Activated B cell treated with CpG ODN at 0.5 μM for 24 hours (primary cell): ENCODE results near the gene SLC32A1. TPM values are rescaled to one million over a fixed set of nuclear protein-coding genes. Genes with fewer than 3 reads are reported as not detected.

Experiments
- ATAC-seq: fragments of 200-7000 bp; cut with Tn5 transposase; one replicate; pipeline ENCODE4 v1.10.0; 2021; ENCODE audit warnings: low read depth, mild to moderate bottlenecking, moderate library complexity
- CTCF ChIA-PET: fragments of 350-600 bp; sonication (Branson Sonifier 250); formaldehyde crosslinking; loops from one replicate; lab custom pipeline; 2021; ENCODE audit warnings: antibody characterized with exemption; lab: Charles Lee
- POLR2A ChIA-PET: fragments of 350-600 bp; sonication (Branson Sonifier 250); formaldehyde crosslinking; loops from one replicate; lab custom pipeline; 2021; ENCODE audit warnings: antibody characterized with exemption; lab: Charles Lee
- DNase-seq: peaks from one replicate; pipeline ENCODE4 v3.0.0; 2022
- H3K27ac Mint-ChIP-seq: one replicate; pipeline ENCODE4 v1.8.0; 2020; ENCODE audit warnings: mixed read lengths
- H3K27me3 Mint-ChIP-seq: one replicate; pipeline ENCODE4 v1.8.0; 2021; ENCODE audit warnings: mixed read lengths
- H3K36me3 Mint-ChIP-seq: one replicate; pipeline ENCODE4 v1.8.0; 2021; ENCODE audit warnings: low read depth, mixed read lengths
- H3K4me1 Mint-ChIP-seq: one replicate; pipeline ENCODE4 v1.8.0; 2021; ENCODE audit warnings: mixed read lengths
- H3K4me3 Mint-ChIP-seq: one replicate; pipeline ENCODE4 v1.8.0; 2020; ENCODE audit warnings: mild to moderate bottlenecking, mixed read lengths
- H3K9me3 Mint-ChIP-seq: one replicate; pipeline ENCODE4 v1.8.0; 2020; ENCODE audit warnings: mixed read lengths
- intact Hi-C: fragments of 100-400 bp; cut with micrococcal nuclease; formaldehyde crosslinking; loops from one replicate; pipeline ENCODE4 v1.15.1; 2024
- total RNA-seq: library from RNA; stranded (reverse); gene quantifications from 2 replicates; pipeline ENCODE4 v1.2.3, GENCODE V29; 2022
- TF ChIP-seq, protein P1 (sequence below): fragments of 200-600 bp; IDR thresholded peaks from one replicate; pipeline ENCODE4 v1.8.0; 2022; ENCODE audit warnings: antibody characterized with exemption, mild to moderate bottlenecking

Gene SLC32A1
- total RNA-seq, 1 donor from 2014 or later, result not detected

DNA sequence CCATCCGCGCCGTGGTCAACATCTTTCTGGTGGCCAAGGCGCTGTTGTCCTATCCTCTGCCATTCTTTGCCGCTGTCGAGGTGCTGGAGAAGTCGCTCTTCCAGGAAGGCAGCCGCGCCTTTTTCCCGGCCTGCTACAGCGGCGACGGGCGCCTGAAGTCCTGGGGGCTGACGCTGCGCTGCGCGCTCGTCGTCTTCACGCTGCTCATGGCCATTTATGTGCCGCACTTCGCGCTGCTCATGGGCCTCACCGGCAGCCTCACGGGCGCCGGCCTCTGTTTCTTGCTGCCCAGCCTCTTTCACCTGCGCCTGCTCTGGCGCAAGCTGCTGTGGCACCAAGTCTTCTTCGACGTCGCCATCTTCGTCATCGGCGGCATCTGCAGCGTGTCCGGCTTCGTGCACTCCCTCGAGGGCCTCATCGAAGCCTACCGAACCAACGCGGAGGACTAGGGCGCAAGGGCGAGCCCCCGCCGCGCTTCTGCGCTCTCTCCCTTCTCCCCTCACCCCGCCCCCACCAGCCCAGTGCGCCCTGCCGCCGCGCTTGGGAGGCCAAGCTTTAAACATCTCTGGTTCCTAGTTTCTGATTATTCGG, 4.0 kb downstream of the SLC32A1 start:
- POLR2A ChIA-PET, result interaction anchor here (0.9 kb wide), 1 partner anchor 77 kb away, joined by 3 read pairs; the partner anchor contains the start of gene PPP1R16B
- intact Hi-C loops, result loop anchor here (5.0 kb wide), 1 partner anchor 319 kb away; no protein-coding TSS in a partner anchor
- TF ChIP-seq, protein P1, sequence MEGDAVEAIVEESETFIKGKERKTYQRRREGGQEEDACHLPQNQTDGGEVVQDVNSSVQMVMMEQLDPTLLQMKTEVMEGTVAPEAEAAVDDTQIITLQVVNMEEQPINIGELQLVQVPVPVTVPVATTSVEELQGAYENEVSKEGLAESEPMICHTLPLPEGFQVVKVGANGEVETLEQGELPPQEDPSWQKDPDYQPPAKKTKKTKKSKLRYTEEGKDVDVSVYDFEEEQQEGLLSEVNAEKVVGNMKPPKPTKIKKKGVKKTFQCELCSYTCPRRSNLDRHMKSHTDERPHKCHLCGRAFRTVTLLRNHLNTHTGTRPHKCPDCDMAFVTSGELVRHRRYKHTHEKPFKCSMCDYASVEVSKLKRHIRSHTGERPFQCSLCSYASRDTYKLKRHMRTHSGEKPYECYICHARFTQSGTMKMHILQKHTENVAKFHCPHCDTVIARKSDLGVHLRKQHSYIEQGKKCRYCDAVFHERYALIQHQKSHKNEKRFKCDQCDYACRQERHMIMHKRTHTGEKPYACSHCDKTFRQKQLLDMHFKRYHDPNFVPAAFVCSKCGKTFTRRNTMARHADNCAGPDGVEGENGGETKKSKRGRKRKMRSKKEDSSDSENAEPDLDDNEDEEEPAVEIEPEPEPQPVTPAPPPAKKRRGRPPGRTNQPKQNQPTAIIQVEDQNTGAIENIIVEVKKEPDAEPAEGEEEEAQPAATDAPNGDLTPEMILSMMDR, result no peak

DNA sequence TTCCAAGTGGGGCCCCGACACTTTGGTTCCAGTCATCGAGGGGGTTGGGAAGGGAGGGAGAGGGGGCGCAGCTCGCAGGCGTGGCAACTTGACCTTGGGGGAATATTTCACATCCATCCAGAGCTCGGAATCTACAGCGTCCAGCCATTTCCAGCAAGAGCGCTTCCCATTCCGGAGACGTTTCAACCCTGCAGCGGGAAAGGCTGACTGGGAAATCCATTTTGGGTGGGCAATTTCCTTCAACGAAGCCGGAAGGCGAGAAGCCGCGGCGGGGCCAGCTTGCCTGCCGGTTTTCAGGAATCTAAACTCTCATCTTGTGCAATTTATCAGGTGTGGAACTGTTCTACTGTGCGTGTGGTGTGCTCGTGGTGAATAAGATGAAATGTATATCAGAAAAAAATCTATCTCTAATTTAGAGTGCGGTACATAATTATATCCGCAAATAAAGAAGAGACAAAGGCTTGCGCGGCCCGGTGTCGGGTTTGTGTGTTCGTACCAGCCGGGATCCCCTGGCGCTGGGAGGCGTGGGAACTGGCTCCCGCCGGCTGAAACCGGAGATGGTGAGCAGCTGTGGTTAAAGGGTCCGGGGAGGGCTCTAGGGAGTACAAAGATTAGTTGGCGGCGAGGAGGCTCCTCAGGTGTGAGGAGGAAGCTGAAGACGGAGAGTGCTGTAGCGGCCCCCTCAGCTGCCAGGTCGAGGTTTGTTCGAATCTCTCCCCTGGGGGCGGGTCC, 4.8 kb downstream of the SLC32A1 start:
- CTCF ChIA-PET, result interaction anchor here (0.9 to 1.5 kb wide), 3 partner anchors 19 to 159 kb away, joined by 3 to 4 read pairs (median 3); partner anchors contain the start of gene ACTR5
- H3K4me3 Mint-ChIP-seq, result peak overlapping the region; percentile 53
- peak overlapping the region; percentile 74 for H3K27ac Mint-ChIP-seq

More for the DNA sequence above, 4.0 kb downstream of the SLC32A1 start:
- DNase-seq, result no peak
- ATAC-seq, result no peak
- peak overlapping the region; percentile 30 for H3K27ac Mint-ChIP-seq
- H3K27me3 Mint-ChIP-seq, result peaks cover 77% of the 10 kb centered on the region
- H3K36me3 Mint-ChIP-seq, result no peaks in the 10 kb centered on the region
- CTCF ChIA-PET, result interaction anchor here (1.5 kb wide), 1 partner anchor 160 kb away, joined by 4 read pairs; no protein-coding TSS in a partner anchor
- H3K4me3 Mint-ChIP-seq, result peak overlapping the region; percentile 55
- H3K4me1 Mint-ChIP-seq, result peaks cover 76% of the 10 kb centered on the region
- no peaks in the 10 kb centered on the region for H3K9me3 Mint-ChIP-seq

DNA sequence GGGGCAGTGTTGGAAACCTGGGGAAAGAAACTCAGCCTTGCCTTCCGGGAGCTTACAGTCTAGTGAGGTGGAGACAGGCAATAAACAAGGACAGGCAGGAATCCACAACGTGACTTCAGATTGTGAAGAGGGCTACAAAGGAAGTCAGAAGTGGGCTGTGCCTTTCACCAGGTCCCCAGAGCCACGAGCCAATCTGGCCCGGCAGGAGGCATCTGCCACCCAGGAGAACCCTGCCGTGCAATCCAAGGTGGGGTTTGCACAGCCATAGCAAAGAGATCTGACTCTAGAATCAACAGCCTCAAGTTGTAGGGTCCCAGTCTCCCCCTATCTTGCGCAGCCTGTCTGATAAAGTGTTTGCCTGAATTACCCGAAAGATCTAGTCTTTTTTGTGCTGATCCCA, 5.5 kb downstream of the SLC32A1 start:
- ChIA-PET CTCF (interaction anchor here (0.9 to 1.5 kb wide), 3 partner anchors 18 to 158 kb away, joined by 3 to 4 read pairs (median 3); partner anchors contain the start of gene ACTR5), POLR2A (no interaction called here)
- DNase-seq (no peak), ATAC-seq (no peak)
- TF ChIP-seq, protein P1, result no peak
- intact Hi-C loops, result loop anchor here (2.0 to 5.0 kb wide), 4 partner anchors 55 to 318 kb away; partner anchors contain the start of gene PPP1R16B
- Mint-ChIP-seq H3K27ac (no peak overlapping the region), H3K9me3 (no peaks in the 10 kb centered on the region), H3K4me1 (peaks cover 65% of the 10 kb centered on the region), H3K27me3 (peaks cover 85% of the 10 kb centered on the region), H3K4me3 (peak overlapping the region; percentile 32), H3K36me3 (no peaks in the 10 kb centered on the region)

More for the DNA sequence above, 4.8 kb downstream of the SLC32A1 start:
- Mint-ChIP-seq H3K4me1 (peaks cover 69% of the 10 kb centered on the region), H3K27me3 (peaks cover 83% of the 10 kb centered on the region), H3K36me3 (no peaks in the 10 kb centered on the region), H3K9me3 (no peaks in the 10 kb centered on the region)
- intact Hi-C loops, result loop anchor here (5.0 kb wide), 1 partner anchor 318 kb away; no protein-coding TSS in a partner anchor
- POLR2A ChIA-PET, result interaction anchor here (0.9 kb wide), 1 partner anchor 76 kb away, joined by 3 read pairs; the partner anchor contains the start of gene PPP1R16B
- no peak for ATAC-seq
- DNase-seq, result no peak
- TF ChIP-seq, protein P1, result no peak

DNA sequence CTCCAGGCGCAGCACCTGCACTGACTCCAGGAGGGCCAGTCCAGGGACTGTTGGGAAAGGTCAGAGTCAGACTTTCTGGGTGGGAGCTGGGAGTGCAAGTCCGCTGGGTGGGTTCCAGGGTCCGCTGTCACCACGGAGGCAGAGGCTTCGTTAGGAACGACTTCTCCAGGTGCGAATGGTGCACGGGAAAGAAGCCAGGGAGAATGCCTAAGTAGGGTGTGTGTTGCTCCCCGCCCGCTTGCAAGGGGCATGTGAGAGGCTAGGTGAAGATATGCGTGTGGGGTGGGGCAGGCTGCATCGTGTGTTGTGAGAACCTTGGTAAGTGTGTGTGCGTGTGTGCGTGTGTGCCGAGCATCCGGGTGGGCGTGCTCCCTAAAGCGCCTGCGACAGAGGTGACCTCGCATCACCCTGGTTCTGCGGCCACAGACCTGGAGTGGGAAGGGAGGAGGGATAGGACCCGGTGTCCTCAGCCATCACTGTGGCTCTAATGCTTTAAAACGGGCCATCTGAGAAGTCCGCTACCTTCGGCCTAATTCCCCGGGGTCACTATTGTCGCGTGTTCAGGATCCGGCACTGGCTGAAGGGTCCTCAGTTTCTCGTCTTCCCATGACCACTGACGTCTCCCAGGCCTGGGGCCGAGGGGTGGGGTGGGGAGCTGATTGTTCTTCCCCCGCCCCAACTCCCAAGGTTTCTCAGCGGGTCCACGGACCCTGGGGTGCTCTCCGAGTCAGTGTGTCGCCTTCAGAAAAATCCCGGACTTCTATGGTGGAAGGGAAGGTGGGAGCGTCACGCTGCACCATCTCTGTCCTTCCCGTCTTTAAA, 6.1 kb downstream of the SLC32A1 start:
- peak overlapping the region; percentile 65 for H3K4me3 Mint-ChIP-seq
- TF ChIP-seq, protein P1, result no peak
- no peak overlapping the region for H3K27ac Mint-ChIP-seq
- DNase-seq (no peak), ATAC-seq (no peak)
- peaks cover 59% of the 10 kb centered on the region for H3K4me1 Mint-ChIP-seq
- POLR2A ChIA-PET, result no interaction called here
- H3K27me3 Mint-ChIP-seq, result peaks cover 86% of the 10 kb centered on the region
- H3K36me3 Mint-ChIP-seq, result no peaks in the 10 kb centered on the region
- H3K9me3 Mint-ChIP-seq, result no peaks in the 10 kb centered on the region
- intact Hi-C loops, result loop anchor here (2.0 to 5.0 kb wide), 3 partner anchors 56 to 162 kb away; partner anchors contain the start of gene PPP1R16B
- CTCF ChIA-PET, result interaction anchor here (1.2 kb wide), 1 partner anchor 57 kb away, joined by 3 read pairs; no protein-coding TSS in a partner anchor
